CD14-positive monocyte (primary cell): ENCODE data around the gene ANKIB1. TPM values are rescaled to one million over a fixed set of nuclear protein-coding genes. Genes with fewer than 3 reads are reported as not detected.

Experiments
- DNase-seq, 3 donors: peaks; one replicate each; pipeline ENCODE4 v3.0.0-alpha.2; 2011 to 2022
- H2AFZ ChIP-seq: 2 replicates; pipeline ENCODE4 v1.6.0; 2012; ENCODE audit warnings: mild to moderate bottlenecking, low read depth, low read length, inconsistent platforms; ENCODE audit not compliant: insufficient read depth, poor library complexity, severe bottlenecking
- H3K27ac ChIP-seq, 2 donors: 1 replicate in 1 of 2; 2 replicates in 1 of 2; pipeline ENCODE4 v1.5.1; 2012 to 2013; ENCODE audit warnings: low read length in 2 of 2, control low read depth in 1 of 2, inconsistent platforms in 1 of 2, low read depth in 1 of 2, mild to moderate bottlenecking in 1 of 2
- H3K27me3 ChIP-seq, 2 donors: one replicate each; pipeline versions ENCODE4 v1.6.0 to v1.6.1; 2011 to 2013; ENCODE audit warnings: low read length in 2 of 2; ENCODE audit not compliant: control insufficient read depth in 2 of 2, insufficient read depth in 2 of 2
- H3K36me3 ChIP-seq, 2 donors: replicated peaks in 1 of 2; 1 replicate in 1 of 2; 2 replicates in 1 of 2; pipeline versions ENCODE4 v1.5.1 to v1.6.1; 2012 to 2013; ENCODE audit warnings: low read length in 2 of 2, control low read depth in 1 of 2, inconsistent platforms in 1 of 2, mild to moderate bottlenecking in 1 of 2; ENCODE audit not compliant: insufficient read depth in 2 of 2, control insufficient read depth in 1 of 2
- H3K4me1 ChIP-seq, 2 donors: 1 replicate in 1 of 2; 2 replicates in 1 of 2; pipeline versions ENCODE4 v1.5.1 to v1.6.1; 2012 to 2013; ENCODE audit warnings: low read length in 2 of 2, control low read depth in 1 of 2, inconsistent platforms in 1 of 2, mild to moderate bottlenecking in 1 of 2, moderate library complexity in 1 of 2; ENCODE audit not compliant: insufficient read depth in 2 of 2, control insufficient read depth in 1 of 2
- H3K4me2 ChIP-seq: replicated peaks from 2 replicates; pipeline ENCODE3; 2012; ENCODE audit warnings: low read length, moderate library complexity, mild to moderate bottlenecking; ENCODE audit not compliant: poor library complexity, severe bottlenecking; ENCODE audit errors: extremely low read depth
- H3K4me3 ChIP-seq, 3 experiments: fragments of 200-600 bp in 1 of 3; sonication (generic) in 1 of 3; replicated peaks in 1 of 3; 1 replicate in 2 of 3; 2 replicates in 1 of 3; pipeline ENCODE4 v1.5.1; 2011 to 2013; ENCODE audit warnings: low read length in 3 of 3, mild to moderate bottlenecking in 3 of 3, control low read depth in 2 of 3, low read depth in 2 of 3, inconsistent platforms in 1 of 3, moderate library complexity in 1 of 3
- H3K79me2 ChIP-seq: 2 replicates; pipeline ENCODE4 v1.6.0; 2012; ENCODE audit warnings: mild to moderate bottlenecking, control low read depth, inconsistent platforms, low read length, moderate library complexity; ENCODE audit not compliant: insufficient read depth
- H3K9ac ChIP-seq: 2 replicates; pipeline ENCODE4 v1.6.0; 2017; ENCODE audit warnings: low read length, mild to moderate bottlenecking; ENCODE audit not compliant: insufficient read depth, poor library complexity, severe bottlenecking
- H3K9me3 ChIP-seq, 2 donors: replicated peaks in 1 of 2; 1 replicate in 1 of 2; 2 replicates in 1 of 2; pipeline versions ENCODE4 v1.5.1 to v1.6.1; 2012 to 2013; ENCODE audit warnings: low read length in 2 of 2, control low read depth in 1 of 2; ENCODE audit not compliant: control insufficient read depth in 1 of 2, insufficient read depth in 1 of 2
- H4K20me1 ChIP-seq: 2 replicates; pipeline ENCODE4 v1.6.0; 2012; ENCODE audit warnings: mild to moderate bottlenecking, low read length, control low read depth, moderate library complexity; ENCODE audit not compliant: insufficient read depth
- H3K27ac Mint-ChIP-seq, 7 donors: one replicate each; pipeline ENCODE4 v1.8.0; 2020; ENCODE audit warnings: mild to moderate bottlenecking in 7 of 7, mixed read lengths in 7 of 7, moderate library complexity in 6 of 7, inconsistent platforms in 2 of 7
- H3K27me3 Mint-ChIP-seq, 3 donors: one replicate each; pipeline ENCODE4 v1.8.0; 2021 to 2022; ENCODE audit warnings: low read depth in 3 of 3, mild to moderate bottlenecking in 3 of 3, mixed read lengths in 3 of 3, moderate library complexity in 3 of 3, inconsistent platforms in 1 of 3
- H3K36me3 Mint-ChIP-seq, 2 donors: one replicate each; pipeline ENCODE4 v1.8.0; 2020; ENCODE audit warnings: mixed read lengths in 2 of 2, inconsistent platforms in 1 of 2, mild to moderate bottlenecking in 1 of 2
- H3K4me1 Mint-ChIP-seq: one replicate; pipeline ENCODE4 v1.8.0; 2020; ENCODE audit warnings: mild to moderate bottlenecking, mixed read lengths
- H3K4me3 Mint-ChIP-seq, 2 donors: one replicate each; pipeline ENCODE4 v1.8.0; 2020; ENCODE audit warnings: mild to moderate bottlenecking in 2 of 2, mixed read lengths in 2 of 2, moderate library complexity in 1 of 2
- H3K9me3 Mint-ChIP-seq, 7 donors: one replicate each; pipeline ENCODE4 v1.8.0; 2020 to 2022; ENCODE audit warnings: mixed read lengths in 7 of 7, mild to moderate bottlenecking in 6 of 7, moderate library complexity in 6 of 7, inconsistent platforms in 2 of 7
- WGBS: methylation state at CpG from one replicate; pipeline ENCODE4 v1.1.5; 2013; ENCODE audit warnings: missing lambda C conversion rate; ENCODE audit not compliant: insufficient coverage; 5-methylcytosine and 5-hydroxymethylcytosine counted together
- intact Hi-C, 2 donors: fragments of 100-400 bp; cut with micrococcal nuclease; formaldehyde crosslinking; loops; one replicate each; pipeline versions ENCODE4 v1.15.0 to v1.15.1; 2023
- polyA plus RNA-seq, 3 donors: library from polyadenylated mRNA; depleted of rRNA in 1 of 3; unstranded in 2 of 3; stranded (reverse) in 1 of 3; fragments of 300-500 nt in 2 of 3; fragments of >200 nt in 1 of 3; fragmentation: Illumina TruSeq in 2 of 3; gene quantifications; 1 replicate in 2 of 3; 2 replicates in 1 of 3; pipeline ENCODE4 v1.2.3, GENCODE V29; 2012 to 2021
- TF ChIP-seq, protein P1 (sequence below): fragments of 200-600 bp; IDR thresholded peaks from one replicate; pipeline ENCODE4 v1.8.0; 2022; ENCODE audit warnings: antibody characterized with exemption, mild to moderate bottlenecking

The ANKIB1 gene
- polyA plus RNA-seq, 3 donors = 4.8 to 16.8 (median 5.7) TPM

DNA sequence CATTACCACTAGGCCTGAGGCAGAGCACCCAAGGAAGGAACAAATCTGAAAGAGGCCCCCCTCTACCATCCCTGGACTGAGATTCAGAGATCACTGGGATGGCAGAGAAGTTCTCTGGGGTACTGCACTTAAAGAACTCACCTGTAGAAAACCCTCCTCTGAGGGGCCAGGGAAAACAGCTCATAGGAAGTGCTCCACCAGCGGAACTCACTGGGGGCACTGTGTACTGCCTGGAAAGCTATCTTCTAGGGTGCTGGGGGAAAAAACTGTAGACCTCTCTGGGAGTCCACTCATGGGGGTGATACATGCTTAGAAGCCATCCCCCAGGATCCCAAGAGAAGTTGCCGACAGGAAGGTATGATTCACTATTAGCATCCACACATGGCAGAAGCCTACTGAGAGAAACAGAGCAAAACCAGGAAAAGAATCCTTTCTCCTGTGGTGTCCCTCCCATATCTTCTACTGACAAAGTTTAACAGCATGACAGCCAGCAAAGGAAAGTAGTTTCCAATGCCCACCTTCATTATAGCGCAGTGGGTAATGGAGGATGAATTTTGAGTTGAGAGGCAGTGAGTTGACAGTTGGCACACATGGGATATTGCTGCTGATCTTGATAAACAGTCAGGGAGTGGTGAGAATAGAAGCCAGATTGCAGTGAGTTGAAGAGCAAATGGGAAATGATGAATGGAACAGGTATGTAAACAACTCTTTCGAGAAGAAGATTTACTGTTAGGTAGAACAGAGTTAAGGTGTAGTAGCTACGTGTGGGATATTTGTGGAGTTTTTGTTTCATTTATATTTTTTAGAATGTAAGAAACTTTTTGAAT is 20.9 kb downstream of the ANKIB1 start:
- Histone ChIP-seq H3K4me3 (no peak overlapping the region), H3K9me3 (peaks cover 0 to 4% of the 10 kb centered on the region in 2 donors), H3K36me3 (peaks cover 0 to 4% of the 10 kb centered on the region in 2 donors), H3K79me2 (peaks cover 2% of the 10 kb centered on the region), H3K4me2 (no peak overlapping the region), H2AFZ (no peak overlapping the region), H4K20me1 (peaks cover 4% of the 10 kb centered on the region), H3K4me1 (no peaks in the 10 kb centered on the region), H3K27ac (no peak overlapping the region), H3K27me3 (no peaks in the 10 kb centered on the region), H3K9ac (no peak overlapping the region)
- no peak overlapping the region for H3K27ac Mint-ChIP-seq
- TF ChIP-seq, protein P1, sequence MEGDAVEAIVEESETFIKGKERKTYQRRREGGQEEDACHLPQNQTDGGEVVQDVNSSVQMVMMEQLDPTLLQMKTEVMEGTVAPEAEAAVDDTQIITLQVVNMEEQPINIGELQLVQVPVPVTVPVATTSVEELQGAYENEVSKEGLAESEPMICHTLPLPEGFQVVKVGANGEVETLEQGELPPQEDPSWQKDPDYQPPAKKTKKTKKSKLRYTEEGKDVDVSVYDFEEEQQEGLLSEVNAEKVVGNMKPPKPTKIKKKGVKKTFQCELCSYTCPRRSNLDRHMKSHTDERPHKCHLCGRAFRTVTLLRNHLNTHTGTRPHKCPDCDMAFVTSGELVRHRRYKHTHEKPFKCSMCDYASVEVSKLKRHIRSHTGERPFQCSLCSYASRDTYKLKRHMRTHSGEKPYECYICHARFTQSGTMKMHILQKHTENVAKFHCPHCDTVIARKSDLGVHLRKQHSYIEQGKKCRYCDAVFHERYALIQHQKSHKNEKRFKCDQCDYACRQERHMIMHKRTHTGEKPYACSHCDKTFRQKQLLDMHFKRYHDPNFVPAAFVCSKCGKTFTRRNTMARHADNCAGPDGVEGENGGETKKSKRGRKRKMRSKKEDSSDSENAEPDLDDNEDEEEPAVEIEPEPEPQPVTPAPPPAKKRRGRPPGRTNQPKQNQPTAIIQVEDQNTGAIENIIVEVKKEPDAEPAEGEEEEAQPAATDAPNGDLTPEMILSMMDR = no peak
- H3K36me3 Mint-ChIP-seq = peaks cover 0 to 3% of the 10 kb centered on the region in 2 donors
- no peaks in the 10 kb centered on the region for H3K4me1 Mint-ChIP-seq
- no peak overlapping the region for H3K4me3 Mint-ChIP-seq
- WGBS = 100% methylated on average over 2 of the region's 5 CpGs
- no peaks in the 10 kb centered on the region for H3K27me3 Mint-ChIP-seq
- intact Hi-C loops = no loop called here
- no peak for DNase-seq
- peaks cover 0 to 5% (median 2%) of the 10 kb centered on the region in 7 donors for H3K9me3 Mint-ChIP-seq

DNA sequence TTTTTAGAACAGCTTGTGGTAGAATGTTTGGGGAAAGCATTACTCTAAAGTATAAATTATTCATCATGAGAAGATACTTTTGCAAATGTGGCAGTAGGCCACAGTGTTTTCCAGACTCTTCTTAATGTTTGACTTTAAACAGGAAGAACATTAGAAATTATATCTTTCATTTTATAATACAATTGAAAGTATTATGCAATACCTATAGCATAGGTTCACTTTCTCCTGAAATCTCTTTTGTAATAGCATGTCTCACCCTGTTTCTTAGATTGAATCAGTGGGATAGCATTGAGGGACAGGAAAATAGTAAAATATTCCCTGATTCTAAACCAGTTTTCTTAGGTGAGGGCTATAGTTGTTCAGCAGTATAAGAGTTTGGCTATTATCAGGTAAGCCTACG is 23.1 kb downstream of the ANKIB1 start:
- peaks cover 2 to 6% of the 10 kb centered on the region in 2 donors for H3K36me3 Mint-ChIP-seq
- H3K27ac Mint-ChIP-seq = no peak overlapping the region
- H3K9me3 Mint-ChIP-seq = peaks cover 0 to 2% (median 1%) of the 10 kb centered on the region in 7 donors
- TF ChIP-seq, protein P1 = no peak
- H3K4me1 Mint-ChIP-seq = no peaks in the 10 kb centered on the region
- Histone ChIP-seq H2AFZ (no peak overlapping the region), H3K27me3 (no peaks in the 10 kb centered on the region), H3K9me3 (peaks cover 0 to 4% of the 10 kb centered on the region in 2 donors), H3K4me1 (no peaks in the 10 kb centered on the region), H3K4me2 (no peak overlapping the region), H3K27ac (no peak overlapping the region), H3K9ac (no peak overlapping the region), H3K79me2 (no peaks in the 10 kb centered on the region), H3K4me3 (no peak overlapping the region), H4K20me1 (peaks cover 4% of the 10 kb centered on the region), H3K36me3 (no peaks in the 10 kb centered on the region)
- WGBS = no CpG with 5 or more reads among the region's 1 CpG
- intact Hi-C loops = no loop called here
- peaks cover 0 to 1% (median 0%) of the 10 kb centered on the region in 3 donors for H3K27me3 Mint-ChIP-seq
- DNase-seq = no peak
- no peak overlapping the region for H3K4me3 Mint-ChIP-seq
